Measurements from ENCODE around the gene EGLN3. TPM values are rescaled to one million over a fixed set of nuclear protein-coding genes. Genes with fewer than 3 reads are reported as not detected.

Gene EGLN3
- total RNA-seq, 4 donors from 2014 or later, result 17.7 to 39.8 (median 33.5) TPM

GRCh38 chr14:33940561-33941011, 10.3 kb downstream of the EGLN3 start:
- Histone ChIP-seq H3K27me3 (no peaks in the 10 kb centered on the region), H3K4me1 (peaks cover 17 to 95% (median 18%) of the 10 kb centered on the region in 3 donors), H3K36me3 (no peaks in the 10 kb centered on the region), H3K4me3 (no peak overlapping the region), H3K27ac (peak overlapping the region; percentile 56 to 76 (median 72)), H3K9me3 (no peaks in the 10 kb centered on the region)
- 30 to 47% methylated on average over 4 to 5 of the region's 5 CpGs for WGBS, 2 donors (ENCODE audit: low coverage in 1 of 2)
- no peak for ATAC-seq
- TF ChIP-seq POLR2AphosphoS5 (IDR thresholded peaks at IDR 0.05) (no peak), POLR2A (IDR thresholded peaks at IDR 0.05) (no peak), EP300 (IDR thresholded peaks at IDR 0.05) (no peak)

GRCh38 chr14:33938131-33938949, 12.5 kb downstream of the EGLN3 start:
- peaks cover 15 to 85% (median 20%) of the 10 kb centered on the region in 3 donors for H3K4me1 ChIP-seq
- no peaks in the 10 kb centered on the region for H3K27me3 ChIP-seq
- H3K27ac ChIP-seq, result peak overlapping the region; percentile 75 to 88 (median 78)
- peak; percentile 96 for ATAC-seq
- H3K36me3 ChIP-seq, result no peaks in the 10 kb centered on the region
- WGBS, 2 donors (ENCODE audit: low coverage in 1 of 2), result 21 to 27% methylated on average over 8 to 9 of the region's 20 CpGs
- no peaks in the 10 kb centered on the region for H3K9me3 ChIP-seq
- TF ChIP-seq CTCF (IDR thresholded peaks at IDR 0.05), result no peak
- TF ChIP-seq EP300 (IDR thresholded peaks at IDR 0.05), result no peak
- peak; percentile 85 for TF ChIP-seq POLR2AphosphoS5 (IDR thresholded peaks at IDR 0.05)
- peak overlapping the region in 1 of 2 donors; percentile 28 for H3K4me3 ChIP-seq

GRCh38 chr14:33936391-33936790, 14.5 kb downstream of the EGLN3 start:
- Histone ChIP-seq H3K27ac (peak overlapping the region in 3 of 4 donors; percentile 75 to 88 (median 76)), H3K4me3 (no peak overlapping the region), H3K4me1 (peaks cover 13 to 82% (median 24%) of the 10 kb centered on the region in 3 donors), H3K9me3 (no peaks in the 10 kb centered on the region), H3K27me3 (no peaks in the 10 kb centered on the region), H3K36me3 (no peaks in the 10 kb centered on the region)
- no peak for ATAC-seq
- 15 to 37% methylated on average over 2 of the region's 2 CpGs for WGBS, 2 donors (ENCODE audit: low coverage in 1 of 2)
- TF ChIP-seq CTCF (IDR thresholded peaks at IDR 0.05) (no peak), EP300 (IDR thresholded peaks at IDR 0.05) (no peak), POLR2AphosphoS5 (IDR thresholded peaks at IDR 0.05) (no peak), POLR2A (IDR thresholded peaks at IDR 0.05) (no peak)

GRCh38 chr14:33934938-33935337, 15.9 kb downstream of the EGLN3 start:
- no peak for ATAC-seq
- no peak overlapping the region for H3K4me3 ChIP-seq
- peaks cover 13 to 68% (median 24%) of the 10 kb centered on the region in 3 donors for H3K4me1 ChIP-seq
- H3K9me3 ChIP-seq, result no peaks in the 10 kb centered on the region
- TF ChIP-seq POLR2A (IDR thresholded peaks at IDR 0.05), result no peak
- TF ChIP-seq POLR2AphosphoS5 (IDR thresholded peaks at IDR 0.05), result no peak
- TF ChIP-seq EP300 (IDR thresholded peaks at IDR 0.05), result no peak
- TF ChIP-seq CTCF (IDR thresholded peaks at IDR 0.05), result no peak
- no peak overlapping the region for H3K27ac ChIP-seq
- no peaks in the 10 kb centered on the region for H3K36me3 ChIP-seq
- H3K27me3 ChIP-seq, result no peaks in the 10 kb centered on the region
- whole genome bisulfite sequencing, 2 donors (ENCODE audit: low coverage in 1 of 2), result 83 to 89% methylated on average over 5 of the region's 5 CpGs

GRCh38 chr14:33934043-33934750, 16.7 kb downstream of the EGLN3 start:
- TF ChIP-seq POLR2A (IDR thresholded peaks at IDR 0.05) (no peak), CTCF (IDR thresholded peaks at IDR 0.05) (no peak), EP300 (IDR thresholded peaks at IDR 0.05) (no peak)
- Histone ChIP-seq H3K4me1 (peaks cover 13 to 61% (median 23%) of the 10 kb centered on the region in 3 donors), H3K4me3 (no peak overlapping the region), H3K27ac (peak overlapping the region in 3 of 4 donors; percentile 35 to 45 (median 44)), H3K36me3 (peaks cover 0 to 6% of the 10 kb centered on the region in 2 donors), H3K27me3 (no peaks in the 10 kb centered on the region), H3K9me3 (no peaks in the 10 kb centered on the region)
- 81 to 92% methylated on average over 4 to 7 of the region's 7 CpGs for WGBS, 2 donors (ENCODE audit: low coverage in 1 of 2)
- ATAC-seq, result no peak

All from gastroesophageal sphincter (tissue), 4 donors.